Endothelial cell of umbilical vein (primary cell): Measurements from ENCODE around the gene SDCBP2. TPM values are rescaled to one million over a fixed set of nuclear protein-coding genes. Genes with fewer than 3 reads are reported as not detected.

Source experiments
- BruUV-seq: library from RNA; stranded (reverse); fragments of 400-500 nt; replicated peaks from 2 replicates; lab custom pipeline; 2021; lab: Mats Ljungman, UMichigan
- CTCF ChIA-PET: fragments of 300-600, 350-600 bp; sonication (Branson Sonifier 250); formaldehyde crosslinking; loops from one replicate; lab custom pipeline; 2021; ENCODE audit warnings: antibody characterized with exemption, inconsistent platforms; lab: Charles Lee
- POLR2A ChIA-PET: fragments of 300-600, 350-600 bp; sonication (Branson Sonifier 250); formaldehyde crosslinking; loops from one replicate; lab custom pipeline; 2021; ENCODE audit warnings: antibody characterized with exemption, inconsistent platforms; lab: Charles Lee
- DNase-seq: peaks from one replicate; pipeline ENCODE4 v3.0.0-alpha.2; 2011; ENCODE audit warnings: low read depth, low spot score
- FAIRE-seq: peaks from 2 replicates; lab custom pipeline; 2011; peaks lifted over from hg19 to GRCh38; lab: Jason Lieb, UNC
- H2AFZ ChIP-seq: 2 replicates; pipeline ENCODE4 v1.6.0; 2012; ENCODE audit warnings: low read depth, low read length, control low read depth, inconsistent platforms
- H3K27ac ChIP-seq: 2 replicates; pipeline ENCODE4 v1.5.1; 2011; ENCODE audit warnings: low read depth, mild to moderate bottlenecking, control low read depth, low read length, moderate library complexity; ENCODE audit not compliant: insufficient read depth
- H3K27me3 ChIP-seq, 2 experiments: 2 replicates each; pipeline versions ENCODE4 v1.6.0 to v1.6.1; 2011; ENCODE audit warnings: low read length in 2 of 2, mixed read lengths in 1 of 2; ENCODE audit not compliant: control insufficient read depth in 2 of 2, insufficient read depth in 2 of 2
- H3K36me3 ChIP-seq, 2 experiments: 2 replicates in 1 of 2; 3 replicates in 1 of 2; pipeline ENCODE4 v1.5.1; 2011; ENCODE audit warnings: low read length in 2 of 2, mild to moderate bottlenecking in 1 of 2, moderate library complexity in 1 of 2; ENCODE audit not compliant: control insufficient read depth in 2 of 2, insufficient read depth in 2 of 2; ENCODE audit errors: extremely low read depth in 1 of 2
- H3K4me1 ChIP-seq: 3 replicates; pipeline ENCODE4 v1.5.1; 2011; ENCODE audit warnings: mild to moderate bottlenecking, low read length; ENCODE audit not compliant: control insufficient read depth, insufficient read depth; ENCODE audit errors: extremely low read depth
- H3K4me2 ChIP-seq: 2 replicates; pipeline ENCODE4 v1.6.1; 2011; ENCODE audit warnings: low read length, control low read depth, mixed read lengths; ENCODE audit not compliant: insufficient read depth
- H3K4me3 ChIP-seq, 3 experiments: fragments of 200-600 bp in 1 of 3; sonication (generic), shearing (Covaris generic) in 1 of 3; replicated peaks in 1 of 3; 2 replicates each; pipeline ENCODE4 v1.5.1; 2011 to 2016; ENCODE audit warnings: control low read depth in 3 of 3, low read length in 3 of 3, mild to moderate bottlenecking in 2 of 3, inconsistent platforms in 1 of 3, low read depth in 1 of 3, moderate library complexity in 1 of 3; ENCODE audit not compliant: insufficient read depth in 1 of 3
- H3K79me2 ChIP-seq: 2 replicates; pipeline ENCODE4 v1.6.0; 2012; ENCODE audit warnings: low read length, inconsistent platforms; ENCODE audit not compliant: control insufficient read depth, insufficient read depth
- H3K9ac ChIP-seq: replicated peaks from 2 replicates; pipeline ENCODE3; 2011; ENCODE audit warnings: low read length, control low read depth; ENCODE audit not compliant: insufficient read depth; ENCODE audit errors: extremely low read depth
- H3K9me1 ChIP-seq: replicated peaks from 3 replicates; pipeline ENCODE4 v1.6.0; 2011; ENCODE audit warnings: mild to moderate bottlenecking, low read length; ENCODE audit not compliant: control insufficient read depth, insufficient read depth; ENCODE audit errors: extremely low read depth
- H3K9me3 ChIP-seq: replicated peaks from 2 replicates; pipeline ENCODE4 v1.5.1; 2012; ENCODE audit warnings: low read length, inconsistent platforms; ENCODE audit not compliant: control insufficient read depth, insufficient read depth
- H4K20me1 ChIP-seq: replicated peaks from 2 replicates; pipeline ENCODE3; 2011; ENCODE audit warnings: mild to moderate bottlenecking, low read length; ENCODE audit not compliant: control insufficient read depth, insufficient read depth; ENCODE audit errors: extremely low read depth
- CTCF ChIP-seq, 2 donors: IDR thresholded peaks; 1 replicate in 1 of 2; 2 replicates in 1 of 2; pipeline ENCODE4 v1.5.1; 2011; ENCODE audit warnings: low read length in 2 of 2, mild to moderate bottlenecking in 2 of 2, moderate library complexity in 2 of 2, control low read depth in 1 of 2, inconsistent platforms in 1 of 2, low read depth in 1 of 2; ENCODE audit not compliant: insufficient read depth in 1 of 2; ENCODE audit errors: extremely low read depth in 1 of 2
- EZH2 ChIP-seq: IDR thresholded peaks from 2 replicates; pipeline ENCODE4 v1.6.1; 2012; ENCODE audit warnings: borderline replicate concordance, low read depth, mild to moderate bottlenecking, moderate library complexity, low read length, inconsistent platforms; ENCODE audit not compliant: severe bottlenecking
- FOS ChIP-seq: IDR thresholded peaks from 2 replicates; pipeline ENCODE4 v1.6.1; 2011; ENCODE audit warnings: mild to moderate bottlenecking, low read length, moderate library complexity, borderline replicate concordance; ENCODE audit not compliant: insufficient read depth
- GATA2 ChIP-seq: IDR thresholded peaks from 2 replicates; pipeline ENCODE4 v1.7.0; 2011; ENCODE audit warnings: low read depth, mild to moderate bottlenecking, moderate library complexity, mixed read lengths, low read length; ENCODE audit not compliant: insufficient read length, insufficient read depth
- JUN ChIP-seq: IDR thresholded peaks from 2 replicates; pipeline ENCODE4 v1.6.1; 2011; ENCODE audit warnings: borderline replicate concordance, low read depth; ENCODE audit not compliant: insufficient read length, insufficient read depth
- MAX ChIP-seq: IDR thresholded peaks from 2 replicates; pipeline ENCODE4 v1.6.1; 2011; ENCODE audit not compliant: insufficient read depth, insufficient read length
- MYC ChIP-seq: IDR thresholded peaks from one replicate; pipeline ENCODE4 v1.6.1; 2011; ENCODE audit warnings: mild to moderate bottlenecking, low read depth, low read length
- POLR2A ChIP-seq: IDR thresholded peaks from 2 replicates; pipeline ENCODE4 v1.6.1; 2012; ENCODE audit warnings: low read depth, mild to moderate bottlenecking, control low read depth, low read length
- POLR2AphosphoS5 ChIP-seq: IDR thresholded peaks from 2 replicates; pipeline ENCODE4 v1.6.1; 2012; ENCODE audit warnings: low read depth, mild to moderate bottlenecking, control low read depth, low read length, moderate library complexity; ENCODE audit not compliant: insufficient read depth
- dilution Hi-C: fragments of 300-500 bp; cut with MboI; formaldehyde crosslinking; loops from one replicate; pipeline ENCODE4 v1.15.0; 2019; ENCODE audit warnings: low sequenced_read_pairs; ENCODE audit not compliant: extremely low pct_ligation_motif_present
- intact Hi-C: fragments of 100-400 bp; cut with micrococcal nuclease; formaldehyde crosslinking; loops from one replicate; pipeline ENCODE4 v1.10.0; 2022
- polyA plus RNA-seq, 4 experiments: library from polyadenylated mRNA; depleted of rRNA in 3 of 4; stranded (reverse) in 3 of 4; unstranded in 1 of 4; fragments of >200 nt; gene quantifications; 2 replicates each; pipeline versions ENCODE4 v1.2.1 to v1.2.3, GENCODE V29; 2011 to 2012; ENCODE audit warnings: missing spikeins in 1 of 4
- total RNA-seq: library from RNA; stranded (reverse); gene quantifications from 2 replicates; pipeline ENCODE4 v1.2.3, GENCODE V29; 2021

The SDCBP2 gene
- total and polyA plus RNA-seq, 2 donors (not counting 3 experiments of a cell fraction or from before 2014, with no cell fraction given) = 6.9 to 9.0 TPM

- ChIA-PET CTCF (interaction anchor here (1.4 kb wide), 1 partner anchor 184 kb away, joined by 5 read pairs; no protein-coding TSS in a partner anchor), POLR2A (no interaction called here)
- Histone ChIP-seq H3K27ac (no peak overlapping the region), H2AFZ (no peak overlapping the region), H3K4me2 (no peak overlapping the region), H3K9ac (no peak overlapping the region), H3K9me3 (no peaks in the 10 kb centered on the region), H3K79me2 (no peaks in the 10 kb centered on the region), H3K9me1 (no peaks in the 10 kb centered on the region), H3K4me1 (peaks cover 26% of the 10 kb centered on the region), H4K20me1 (no peaks in the 10 kb centered on the region), H3K27me3 (no peaks in the 10 kb centered on the region), H3K4me3 (no peak overlapping the region), H3K36me3 (no peaks in the 10 kb centered on the region)
- DNase-seq (no peak), FAIRE-seq (no peak)
- no peak for TF ChIP-seq EZH2
- no peak for TF ChIP-seq MAX
- no peak for TF ChIP-seq MYC
- TF ChIP-seq POLR2A = no peak
- no peak for TF ChIP-seq CTCF (IDR thresholded peaks at IDR 0.05; ENCODE audit: extremely low read depth in 1 of 2, insufficient read depth in 1 of 2, low read depth in 1 of 2, low read length in 2 of 2)
- no peak for TF ChIP-seq JUN
- TF ChIP-seq FOS = no peak
- TF ChIP-seq POLR2AphosphoS5 = no peak
- no peak for TF ChIP-seq GATA2
- dilution Hi-C loops (loop anchor here (25.0 kb wide), 1 partner anchor 118 kb away; no protein-coding TSS in a partner anchor), intact Hi-C loops (no loop called here)
- no TSS peak for BruUV-seq
These were observed 9.5 kb downstream of the SDCBP2 start for GRCh38 chr20:1319462-1319861.
